ENCODE results near the gene SUOX.

DNA sequence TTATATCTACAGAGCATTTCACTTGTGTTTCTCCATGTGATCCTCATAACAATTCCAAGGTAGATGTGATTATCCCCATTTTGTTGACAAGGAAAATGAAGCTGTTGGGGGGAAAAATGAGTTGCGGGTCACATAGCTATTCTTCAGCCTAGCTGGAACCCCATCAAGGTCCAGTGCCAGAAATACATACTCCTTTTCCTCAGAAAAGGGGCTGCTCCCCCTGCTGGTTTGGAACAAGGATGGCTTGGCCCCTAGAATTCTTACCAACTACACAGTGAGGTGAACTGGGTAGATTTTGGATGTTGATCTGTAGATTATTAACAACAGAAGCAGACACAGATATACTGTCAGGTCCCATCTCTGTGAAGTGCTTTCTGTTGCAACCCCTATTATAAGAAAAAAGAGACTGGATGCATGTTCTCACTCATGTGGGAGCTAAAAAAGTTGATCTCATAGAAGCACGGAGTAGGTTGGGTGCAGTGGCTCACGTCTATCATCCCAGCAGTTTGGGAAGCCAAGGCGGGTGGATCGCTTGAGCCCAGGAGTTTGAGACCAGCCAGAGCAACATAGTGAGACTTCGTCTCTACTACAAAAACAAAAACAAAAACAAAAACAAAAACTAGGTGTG lies 32.7 kb downstream of the SUOX start:
- TF ChIP-seq, protein P1, sequence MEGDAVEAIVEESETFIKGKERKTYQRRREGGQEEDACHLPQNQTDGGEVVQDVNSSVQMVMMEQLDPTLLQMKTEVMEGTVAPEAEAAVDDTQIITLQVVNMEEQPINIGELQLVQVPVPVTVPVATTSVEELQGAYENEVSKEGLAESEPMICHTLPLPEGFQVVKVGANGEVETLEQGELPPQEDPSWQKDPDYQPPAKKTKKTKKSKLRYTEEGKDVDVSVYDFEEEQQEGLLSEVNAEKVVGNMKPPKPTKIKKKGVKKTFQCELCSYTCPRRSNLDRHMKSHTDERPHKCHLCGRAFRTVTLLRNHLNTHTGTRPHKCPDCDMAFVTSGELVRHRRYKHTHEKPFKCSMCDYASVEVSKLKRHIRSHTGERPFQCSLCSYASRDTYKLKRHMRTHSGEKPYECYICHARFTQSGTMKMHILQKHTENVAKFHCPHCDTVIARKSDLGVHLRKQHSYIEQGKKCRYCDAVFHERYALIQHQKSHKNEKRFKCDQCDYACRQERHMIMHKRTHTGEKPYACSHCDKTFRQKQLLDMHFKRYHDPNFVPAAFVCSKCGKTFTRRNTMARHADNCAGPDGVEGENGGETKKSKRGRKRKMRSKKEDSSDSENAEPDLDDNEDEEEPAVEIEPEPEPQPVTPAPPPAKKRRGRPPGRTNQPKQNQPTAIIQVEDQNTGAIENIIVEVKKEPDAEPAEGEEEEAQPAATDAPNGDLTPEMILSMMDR (conservative IDR thresholded peaks at IDR 0.05; ENCODE audit: low read depth, low read length) = peak; percentile 80
- TF ChIP-seq RCOR1 (IDR thresholded peaks at IDR 0.05; ENCODE audit: insufficient replicate concordance, low read length) (no peak), POLR2A (IDR thresholded peaks at IDR 0.05; ENCODE audit: low read depth, low read length) (no peak), NFE2L2 (IDR thresholded peaks at IDR 0.05; ENCODE audit: low read depth, low read length) (no peak), MAZ (IDR thresholded peaks at IDR 0.05; ENCODE audit: borderline replicate concordance, low read depth, low read length) (no peak), SMC3 (IDR thresholded peaks at IDR 0.05; ENCODE audit: low read depth, low read length) (peak; percentile 88), MXI1 (IDR thresholded peaks at IDR 0.05; ENCODE audit: borderline replicate concordance, low read depth, low read length) (no peak), FOS (IDR thresholded peaks at IDR 0.05; ENCODE audit: low read depth, low read length) (no peak), CEBPB (IDR thresholded peaks at IDR 0.05; ENCODE audit: low read depth, low read length) (no peak), BHLHE40 (IDR thresholded peaks at IDR 0.05; ENCODE audit: low read depth, low read length) (no peak), RFX5 (IDR thresholded peaks at IDR 0.05; ENCODE audit: low read depth, low read length) (no peak)
- TF ChIP-seq, protein P2, sequence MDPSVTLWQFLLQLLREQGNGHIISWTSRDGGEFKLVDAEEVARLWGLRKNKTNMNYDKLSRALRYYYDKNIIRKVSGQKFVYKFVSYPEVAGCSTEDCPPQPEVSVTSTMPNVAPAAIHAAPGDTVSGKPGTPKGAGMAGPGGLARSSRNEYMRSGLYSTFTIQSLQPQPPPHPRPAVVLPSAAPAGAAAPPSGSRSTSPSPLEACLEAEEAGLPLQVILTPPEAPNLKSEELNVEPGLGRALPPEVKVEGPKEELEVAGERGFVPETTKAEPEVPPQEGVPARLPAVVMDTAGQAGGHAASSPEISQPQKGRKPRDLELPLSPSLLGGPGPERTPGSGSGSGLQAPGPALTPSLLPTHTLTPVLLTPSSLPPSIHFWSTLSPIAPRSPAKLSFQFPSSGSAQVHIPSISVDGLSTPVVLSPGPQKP (IDR thresholded peaks at IDR 0.05; ENCODE audit: borderline replicate concordance, low read depth, low read length) = no peak

Measured in IMR-90 (cell line).